ENCODE results near the gene LBHD1.

- TF ChIP-seq CTCF (IDR thresholded peaks at IDR 0.05), result no peak
- no peak for TF ChIP-seq POLR2A (IDR thresholded peaks at IDR 0.05)
Observed at GRCh38 chr11:62627713-62628112, 44.4 kb downstream of the LBHD1 start.

All from body of pancreas (tissue), 4 donors.